Right cardiac atrium (tissue), 5 donors: ENCODE results near the gene ZNF160. TPM values are rescaled to one million over a fixed set of nuclear protein-coding genes. Genes with fewer than 3 reads are reported as not detected.
A peak's percentile ranks its signal among the peaks of the same experiment; 100 is the strongest.
"Not testable (repeated sequence)": the region's sequence is repeated elsewhere in the genome, so short reads cannot be mapped to it uniquely, and the experiment has no call there.

Experiments
- ATAC-seq, 2 donors: fragments of 200-7000 bp; cut with Tn5 transposase; one replicate each; pipeline versions ENCODE4 v1.8.0 to v1.9.1; 2020; ENCODE audit warnings: moderate library complexity in 2 of 2, mild to moderate bottlenecking in 1 of 2
- DNase-seq, 3 donors: peaks; one replicate each; pipeline ENCODE4 v3.0.0-alpha.2; 2020
- H3K27ac ChIP-seq: one replicate; pipeline ENCODE4 v1.5.1; 2013; ENCODE audit warnings: mild to moderate bottlenecking, low read length, control low read depth, moderate library complexity
- H3K27me3 ChIP-seq: one replicate; pipeline ENCODE4 v1.6.1; 2013; ENCODE audit not compliant: control insufficient read depth, insufficient read depth
- H3K4me1 ChIP-seq: one replicate; pipeline ENCODE4 v1.6.1; 2013; ENCODE audit warnings: low read length; ENCODE audit not compliant: control insufficient read depth, insufficient read depth
- H3K4me3 ChIP-seq: one replicate; pipeline ENCODE4 v1.5.1; 2013; ENCODE audit warnings: low read length, control low read depth
- H3K9me3 ChIP-seq: one replicate; pipeline ENCODE4 v1.6.1; 2013; ENCODE audit warnings: low read length; ENCODE audit not compliant: control insufficient read depth
- WGBS: extraction: QIAGEN DNeasy Blood & Tissue Kit; methylation state at CpG from one replicate; pipeline ENCODE4 v1.1.7; 2013; 5-methylcytosine and 5-hydroxymethylcytosine counted together
- intact Hi-C, 4 donors: fragments of 100-400 bp; cut with DNase I; formaldehyde crosslinking; loops; one replicate each; pipeline versions ENCODE4 v1.11.0 to v1.14.0; 2022 to 2023
- long read RNA-seq, 4 donors: library from polyadenylated mRNA; unstranded; transcript quantifications; one replicate each; pipeline ENCODE4 v2.0.0, GENCODE V29; 2020 to 2021
- polyA plus RNA-seq: library from polyadenylated mRNA; stranded (reverse); fragments of 200-250 nt; gene quantifications from one replicate; pipeline ENCODE4 v1.2.3, GENCODE V29; 2013
- total RNA-seq, 4 donors: library from RNA; stranded (reverse); fragmentation: NEBNext Ultra II Directional; extraction: Animal tissue kit (Norgen Biotek cat#: 25700); gene quantifications; one replicate each; pipeline ENCODE4 v1.2.1, GENCODE V29; 2021
- donor health status: healthy with polysubstance abuse.
- donor health status: DM: no; HTN: yes; CAD: no.
- donor health status: DM: no; HTN: no; CAD: no.
- donor health status: DM: no; HTN: yes; CAD: no; lungs with severe emphysema.
- donor health status: DM: yes; HTN: yes; CAD: no.

ZNF160 gene
- total RNA-seq (10 to 100 TPM; 15.9 to 23.1 (median 18.1) TPM), polyA plus RNA-seq (17.7 TPM)
- long read RNA-seq, donor 1, full-length matches to known transcripts = 8 of 20 reads
- long read RNA-seq, donor 1, partial matches to known transcripts = 1 of 20 reads
- long read RNA-seq, donor 1, other reads (novel, unspliced or antisense) = 11 of 20 reads
- long read RNA-seq, donor 2, full-length matches to known transcripts = 7 of 13 reads
- long read RNA-seq, donor 2, partial matches to known transcripts = 2 of 13 reads
- long read RNA-seq, donor 2, other reads (novel, unspliced or antisense) = 4 of 13 reads
- long read RNA-seq, donor 3, full-length matches to known transcripts = 19 of 35 reads
- long read RNA-seq, donor 3, partial matches to known transcripts = 5 of 35 reads
- long read RNA-seq, donor 3, other reads (novel, unspliced or antisense) = 11 of 35 reads
- long read RNA-seq, donor 4, full-length matches to known transcripts = 9 of 15 reads
- long read RNA-seq, donor 4, partial matches to known transcripts = 0 of 15 reads
- long read RNA-seq, donor 4, other reads (novel, unspliced or antisense) = 6 of 15 reads

DNA sequence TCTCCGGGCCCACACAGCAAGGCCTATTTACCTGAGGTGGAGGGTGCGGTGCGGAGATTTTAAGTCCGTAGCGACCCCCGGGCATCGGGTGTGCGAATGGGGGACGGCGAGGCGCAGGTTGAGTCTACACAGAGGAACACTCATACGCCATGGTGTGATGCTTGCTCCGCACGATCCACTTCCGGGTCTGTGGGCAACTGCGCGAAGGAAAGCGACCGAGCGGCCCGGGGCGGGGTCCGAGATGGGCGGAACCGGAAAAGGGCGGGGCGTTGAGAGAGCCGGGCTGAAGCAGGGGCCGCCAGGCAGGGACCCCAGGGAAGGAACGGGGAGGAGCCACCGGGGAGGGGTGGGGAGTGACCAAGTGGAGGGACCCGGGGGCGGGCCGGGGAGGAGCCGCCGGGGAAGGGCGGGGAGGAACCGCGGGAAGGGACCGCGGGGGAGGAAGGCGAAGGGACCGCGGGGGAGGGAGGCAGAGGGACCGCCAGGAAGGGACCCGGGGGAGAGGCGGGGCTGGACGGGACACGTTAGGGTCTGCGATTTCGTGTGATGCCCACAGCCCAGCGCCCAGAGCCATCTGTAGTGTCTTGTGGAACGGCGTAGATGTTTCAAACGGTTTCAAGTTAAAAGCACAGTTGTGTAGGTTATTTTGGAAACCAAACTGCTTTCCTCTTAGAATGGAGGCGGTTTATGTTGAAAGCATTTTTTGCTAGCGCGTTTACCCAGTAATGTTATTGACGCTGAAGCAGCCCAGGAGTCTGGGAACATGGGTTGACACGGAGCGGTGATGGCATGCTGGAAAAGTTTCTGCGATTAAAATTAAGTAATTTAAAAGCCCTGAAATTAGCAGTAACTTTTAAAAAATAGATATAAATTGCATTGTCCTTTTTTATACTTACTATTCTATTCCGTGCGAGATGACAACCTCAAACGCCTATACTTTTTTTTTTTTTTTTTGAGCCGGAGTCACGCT lies at the start of gene ZNF160:
ZNF160 (minus strand) TSS at position 189 of the 970 bp plus-strand sequence. CDS start 17,146 bp downstream, outside the sequence.
- DNase-seq (peak; percentile 99 to 100 (median 99)), ATAC-seq (peak; percentile 99 to 100)
- Histone ChIP-seq H3K9me3 (no peaks in the 10 kb centered on the region), H3K27ac (peak within 1 kb of the TSS; percentile 78), H3K4me1 (peaks cover 4% of the 10 kb centered on the region), H3K27me3 (no peaks in the 10 kb centered on the region), H3K4me3 (peak within 1 kb of the TSS; percentile 78)
- intact Hi-C loops = no loop called here
- WGBS = 3% methylated on average over 67 of the region's 67 CpGs

GRCh38 chr19:53147645-53148044 lies 44.4 kb upstream of the ZNF160 start:
- H3K4me3 ChIP-seq = no peak overlapping the region
- intact Hi-C loops = no loop called here

DNA sequence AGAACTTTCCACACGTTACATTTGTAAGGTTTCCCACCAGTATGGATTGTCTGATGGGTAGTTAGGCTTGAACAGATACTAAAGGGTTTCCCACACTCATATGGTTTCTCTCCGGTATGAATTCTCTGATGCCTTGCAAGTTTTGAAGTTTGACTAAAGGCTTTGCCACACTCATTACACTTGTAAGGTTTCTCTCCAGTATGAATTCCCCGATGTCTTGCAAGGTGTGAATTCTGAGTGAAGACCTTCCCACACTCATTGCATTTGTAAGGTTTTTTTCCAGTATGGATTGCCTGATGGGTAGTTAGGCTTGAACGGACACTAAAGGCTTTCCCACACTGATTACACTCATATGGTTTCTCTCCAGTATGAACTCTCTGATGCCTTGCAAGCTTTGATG lies 37.1 kb upstream of the ZNF160 start:
- Histone ChIP-seq H3K9me3 (peaks cover 4% of the 10 kb centered on the region), H3K27ac (no peak overlapping the region), H3K4me3 (no peak overlapping the region), H3K27me3 (no peaks in the 10 kb centered on the region), H3K4me1 (no peaks in the 10 kb centered on the region)
- intact Hi-C loops = no loop called here
- WGBS = 97% methylated on average over 4 of the region's 4 CpGs
- ATAC-seq = no peak
- DNase-seq = no peak

More at GRCh38 chr19:53147645-53148044, 44.4 kb upstream of the ZNF160 start:
- peaks cover 4% of the 10 kb centered on the region for H3K9me3 ChIP-seq
- H3K27ac ChIP-seq = no peak overlapping the region
- DNase-seq (no peak), ATAC-seq (no peak)
- no peaks in the 10 kb centered on the region for H3K27me3 ChIP-seq
- H3K4me1 ChIP-seq = no peaks in the 10 kb centered on the region

DNA sequence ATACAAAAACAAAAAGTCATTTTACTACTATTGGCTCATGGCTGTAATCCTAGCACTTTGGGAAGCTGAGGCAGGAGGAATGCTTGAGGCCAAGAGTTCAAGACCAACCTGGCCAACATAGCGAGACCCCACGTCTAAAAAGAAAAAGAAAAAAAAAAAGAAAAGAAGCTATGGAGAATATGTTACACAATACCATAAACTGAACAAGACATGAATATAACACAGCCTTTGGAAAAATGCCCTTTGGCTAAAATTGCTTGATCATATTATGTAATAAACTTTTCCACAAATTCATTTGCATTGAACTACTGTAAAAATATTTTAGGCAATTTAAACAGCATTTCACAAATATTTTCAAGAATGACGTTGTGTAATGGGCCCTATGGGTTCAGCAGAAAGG lies 33.2 kb upstream of the ZNF160 start:
- intact Hi-C loops = no loop called here
- Histone ChIP-seq H3K4me3 (no peak overlapping the region), H3K4me1 (peaks cover 2% of the 10 kb centered on the region), H3K9me3 (peaks cover 3% of the 10 kb centered on the region), H3K27me3 (no peaks in the 10 kb centered on the region), H3K27ac (no peak overlapping the region)
- WGBS = 87% methylated on average over 3 of the region's 3 CpGs
- ATAC-seq (no peak), DNase-seq (no peak)

DNA sequence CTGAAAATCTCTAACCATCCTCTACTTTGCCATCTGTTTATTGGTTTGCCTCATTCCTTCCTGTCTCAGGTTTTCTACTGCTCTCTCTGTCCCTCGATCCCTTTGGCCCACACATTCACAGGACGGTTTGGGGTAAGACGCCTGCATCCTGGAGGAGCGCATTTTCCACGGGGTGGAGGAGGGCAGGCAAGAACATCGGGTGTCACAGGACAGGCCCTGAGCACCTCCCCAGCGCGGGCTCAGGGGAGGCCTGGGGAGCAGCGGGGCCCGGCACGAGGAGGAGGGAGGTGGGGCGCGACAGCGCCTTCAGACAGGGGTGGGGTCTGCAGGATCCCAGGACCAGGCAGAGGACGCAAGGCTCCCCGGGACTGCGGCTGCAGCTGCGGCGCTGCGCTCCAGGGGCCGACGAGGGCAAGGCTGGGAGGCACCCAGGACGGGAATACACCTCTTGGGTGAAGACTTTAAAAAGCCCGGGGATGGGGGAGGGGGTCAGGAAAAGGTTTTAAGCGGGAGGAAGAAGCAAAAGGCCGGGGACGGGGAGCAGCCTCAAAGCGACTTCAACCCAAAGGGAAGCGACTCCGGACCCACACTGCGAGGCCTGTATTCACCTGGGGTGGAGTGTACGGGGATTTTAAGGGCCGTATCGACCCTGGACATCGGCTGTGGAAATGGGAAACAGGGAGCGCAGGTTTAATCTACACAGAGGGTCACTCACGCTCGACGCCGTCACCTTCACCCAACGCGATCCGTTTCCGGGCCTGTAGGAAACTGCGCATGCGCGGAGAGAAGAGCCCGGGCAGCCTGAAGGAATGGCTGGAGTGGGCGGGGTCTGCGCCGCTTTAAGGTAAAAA lies 29.1 kb upstream of the ZNF160 start, which contains the start of gene ZNF415:
ZNF415 (minus strand) TSS at position 770 of the 851 bp plus-strand sequence. CDS start 10,234 bp downstream, outside the sequence.
- 1% methylated on average over 50 of the region's 51 CpGs for WGBS
- no peaks in the 10 kb centered on the region for H3K27me3 ChIP-seq
- peak; percentile 92 to 94 (median 93) for DNase-seq
- peaks cover 2% of the 10 kb centered on the region for H3K4me1 ChIP-seq
- intact Hi-C loops = no loop called here
- peak; percentile 93 to 97 for ATAC-seq
- H3K4me3 ChIP-seq = peak within 1 kb of the TSS; percentile 77
- H3K27ac ChIP-seq = peak within 1 kb of the TSS; percentile 86
- no peaks in the 10 kb centered on the region for H3K9me3 ChIP-seq

GRCh38 chr19:53131727-53132126 lies 28.5 kb upstream of the ZNF160 start:
- 25% methylated on average over 6 of the region's 6 CpGs for WGBS
- Histone ChIP-seq H3K27ac (no peak overlapping the region), H3K27me3 (no peaks in the 10 kb centered on the region), H3K9me3 (no peaks in the 10 kb centered on the region), H3K4me3 (peak overlapping the region; percentile 77), H3K4me1 (peaks cover 2% of the 10 kb centered on the region)
- peak; percentile 34 to 37 for ATAC-seq
- DNase-seq = no peak
- intact Hi-C loops = no loop called here

DNA sequence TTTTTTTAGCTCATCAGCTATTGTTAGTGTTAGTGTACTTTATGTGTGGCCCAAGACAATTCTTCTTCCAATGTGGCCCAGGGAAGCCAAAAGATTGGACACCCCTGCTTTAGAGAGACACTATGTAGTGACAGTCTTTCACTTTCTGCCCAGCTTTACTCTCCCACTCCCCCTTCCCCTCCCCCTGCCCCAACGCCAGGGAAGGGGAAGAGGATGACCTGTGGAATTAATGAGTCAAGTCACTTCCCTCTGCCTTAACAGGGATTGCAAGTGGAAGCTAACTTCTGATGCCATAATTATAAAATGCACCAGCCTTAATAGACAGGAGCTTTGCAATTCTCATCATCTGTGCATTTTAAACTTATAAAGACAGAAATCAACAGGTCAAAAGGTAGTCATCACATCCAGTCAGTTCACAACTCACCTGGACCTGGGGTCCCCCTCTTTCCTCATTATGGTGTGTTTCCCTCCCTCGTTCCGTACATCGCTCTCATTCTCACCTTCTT lies 27.9 kb upstream of the ZNF160 start:
- DNase-seq (no peak), ATAC-seq (no peak)
- Histone ChIP-seq H3K27ac (no peak overlapping the region), H3K9me3 (no peaks in the 10 kb centered on the region), H3K27me3 (no peaks in the 10 kb centered on the region), H3K4me1 (peaks cover 2% of the 10 kb centered on the region), H3K4me3 (no peak overlapping the region)
- intact Hi-C loops = no loop called here
- WGBS = 76% methylated on average over 4 of the region's 4 CpGs

GRCh38 chr19:53130506-53130905 lies 27.3 kb upstream of the ZNF160 start:
- no peaks in the 10 kb centered on the region for H3K27me3 ChIP-seq
- no peak for ATAC-seq
- WGBS = 64% methylated on average over 7 of the region's 7 CpGs
- no peaks in the 10 kb centered on the region for H3K9me3 ChIP-seq
- no peak overlapping the region for H3K4me3 ChIP-seq
- peaks cover 2% of the 10 kb centered on the region for H3K4me1 ChIP-seq
- DNase-seq = no peak
- intact Hi-C loops = no loop called here
- no peak overlapping the region for H3K27ac ChIP-seq

DNA sequence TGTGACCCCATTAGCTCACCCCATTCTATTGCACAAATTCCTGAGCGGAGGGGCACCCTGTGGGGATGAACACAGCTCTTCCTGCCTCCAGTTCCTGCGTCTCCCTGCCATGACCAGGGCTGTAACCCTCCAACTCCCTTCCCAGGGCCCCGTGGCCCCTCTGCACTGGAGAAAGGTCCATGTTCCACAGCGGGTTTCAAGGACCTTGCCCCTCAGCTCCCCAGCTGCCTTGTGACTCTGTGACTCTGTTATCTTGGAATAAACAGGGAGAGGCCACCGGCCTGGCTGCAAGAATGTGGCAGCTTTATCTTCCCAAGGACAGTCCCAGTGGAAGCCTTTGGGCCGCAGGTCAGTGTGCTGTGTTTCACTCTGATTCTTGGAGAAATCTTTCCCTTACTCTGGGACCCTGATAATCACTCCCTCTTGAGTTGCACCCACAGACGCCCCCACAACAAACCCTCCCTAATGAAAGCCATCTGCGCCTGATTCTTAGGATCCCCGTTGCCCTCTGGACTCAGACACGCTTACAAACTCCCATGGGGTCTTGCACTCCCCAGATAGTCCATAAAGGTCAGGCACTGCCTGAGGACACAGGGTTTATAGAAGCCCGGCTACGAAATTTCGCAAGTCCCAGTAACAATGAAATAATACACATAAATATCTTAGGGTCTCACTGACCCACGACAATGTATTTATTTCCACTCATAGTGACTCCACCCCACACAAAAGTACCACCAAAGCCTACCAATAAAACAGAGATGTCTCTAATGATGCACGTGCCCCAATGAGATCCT lies 23.7 kb upstream of the ZNF160 start:
- 60% methylated on average over 8 of the region's 15 CpGs for WGBS
- H3K27ac ChIP-seq, H3K4me3 ChIP-seq, DNase-seq, H3K27me3 ChIP-seq, intact Hi-C loops, H3K9me3 ChIP-seq, H3K4me1 ChIP-seq: not testable (repeated sequence)
- peak; percentile 55 to 65 for ATAC-seq
